ENCODE data around the gene MYMK.
A peak's percentile ranks its signal among the peaks of the same experiment; 100 is the strongest.

Gene MYMK, protein sequence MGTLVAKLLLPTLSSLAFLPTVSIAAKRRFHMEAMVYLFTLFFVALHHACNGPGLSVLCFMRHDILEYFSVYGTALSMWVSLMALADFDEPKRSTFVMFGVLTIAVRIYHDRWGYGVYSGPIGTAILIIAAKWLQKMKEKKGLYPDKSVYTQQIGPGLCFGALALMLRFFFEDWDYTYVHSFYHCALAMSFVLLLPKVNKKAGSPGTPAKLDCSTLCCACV

DNA sequence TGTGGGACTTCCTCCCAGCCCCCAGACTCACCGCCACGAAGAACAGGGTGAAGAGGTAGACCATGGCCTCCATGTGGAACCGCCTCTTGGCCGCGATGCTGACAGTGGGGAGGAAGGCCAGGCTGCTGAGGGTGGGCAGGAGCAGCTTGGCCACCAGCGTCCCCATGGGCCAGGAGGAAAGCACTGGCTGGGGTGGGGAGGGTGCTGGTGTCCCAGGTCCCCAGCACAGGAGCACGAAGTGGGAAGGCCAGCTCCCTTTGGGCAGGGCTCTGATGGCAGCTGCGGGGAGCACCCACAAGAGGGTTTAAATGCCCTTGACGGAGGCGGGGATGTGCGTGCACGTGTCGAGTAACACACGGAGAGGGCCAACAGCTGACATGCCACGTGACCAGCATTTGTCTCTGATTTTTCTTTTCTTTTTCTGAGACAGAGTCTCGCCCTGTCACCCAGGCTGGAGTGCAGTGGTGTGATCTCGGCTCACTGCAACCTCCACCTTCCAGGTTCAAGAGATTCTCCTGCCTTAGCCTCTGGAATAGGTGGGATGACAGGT lies at the start of gene MYMK:
TSS of gene MYMK (minus strand) at position 281 of the 550 bp plus-strand sequence. CDS start at position 166, 115 bp downstream.
- peaks cover 34% of the 10 kb centered on the region for H3K4me1 ChIP-seq (ENCODE audit: control insufficient read depth, insufficient read depth, low read length)
- no peaks in the 10 kb centered on the region for H3K36me3 ChIP-seq (ENCODE audit: control insufficient read depth in 2 of 2, insufficient read depth in 2 of 2, low read length in 2 of 2)
- H3K9ac ChIP-seq (ENCODE audit: low read length in 2 of 2): no peak within 1 kb of the TSS
- peaks cover 0 to 2% of the 10 kb centered on the region in 2 donors for H3K27me3 ChIP-seq (ENCODE audit: control insufficient read depth in 1 of 2, insufficient read depth in 2 of 2, low read length in 2 of 2)
- no peak within 1 kb of the TSS for H3K27ac ChIP-seq (ENCODE audit: low read length)
- H3K9me3 ChIP-seq (ENCODE audit: control insufficient read depth in 2 of 2, low read length in 2 of 2): no peaks in the 10 kb centered on the region
- no peak within 1 kb of the TSS for H3K4me3 ChIP-seq (ENCODE audit: low read length in 2 of 2)

DNA sequence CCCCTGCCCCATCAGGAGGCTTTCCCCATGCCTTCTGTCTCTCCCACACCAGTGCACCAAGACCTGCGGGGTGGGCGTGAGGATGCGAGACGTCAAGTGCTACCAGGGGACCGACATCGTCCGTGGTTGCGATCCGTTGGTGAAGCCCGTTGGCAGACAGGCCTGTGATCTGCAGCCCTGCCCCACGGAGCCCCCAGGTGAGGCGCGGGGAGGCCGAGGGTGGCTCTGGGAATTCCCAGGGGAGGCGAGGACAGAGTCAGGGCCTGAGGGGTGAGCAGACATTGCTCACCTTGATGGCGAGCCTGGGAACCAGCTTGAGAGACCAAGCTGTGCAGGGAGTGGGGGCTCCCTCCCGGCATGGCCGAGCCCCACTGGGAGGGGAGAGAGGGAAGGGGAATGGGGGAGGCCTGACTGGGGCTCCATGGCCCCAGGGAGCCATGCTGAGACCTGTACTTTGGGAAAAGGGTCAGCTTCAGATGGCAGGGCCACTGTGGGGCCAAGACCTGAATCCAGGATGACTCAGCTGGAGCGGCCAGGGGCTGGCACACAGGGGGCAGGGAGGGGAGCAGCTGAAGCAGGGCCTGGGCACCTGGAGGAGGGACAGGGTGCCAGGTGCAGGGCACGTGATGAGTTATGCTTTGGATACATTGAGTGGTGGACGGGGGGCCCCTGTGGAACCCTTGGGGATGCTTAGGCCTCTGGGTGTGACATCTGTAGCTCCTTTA lies 49.2 kb upstream of the MYMK start:
- Histone ChIP-seq H3K27ac (ENCODE audit: low read length) (no peak overlapping the region), H3K4me1 (ENCODE audit: control insufficient read depth, insufficient read depth, low read length) (peaks cover 19% of the 10 kb centered on the region), H3K27me3 (ENCODE audit: control insufficient read depth in 1 of 2, insufficient read depth in 2 of 2, low read length in 2 of 2) (peaks cover 0 to 7% of the 10 kb centered on the region in 2 donors), H3K4me3 (ENCODE audit: low read length in 2 of 2) (no peak overlapping the region), H3K36me3 (ENCODE audit: control insufficient read depth in 2 of 2, insufficient read depth in 2 of 2, low read length in 2 of 2) (no peaks in the 10 kb centered on the region), H3K9ac (ENCODE audit: low read length in 2 of 2) (no peak overlapping the region), H3K9me3 (ENCODE audit: control insufficient read depth in 2 of 2, low read length in 2 of 2) (no peaks in the 10 kb centered on the region)

DNA sequence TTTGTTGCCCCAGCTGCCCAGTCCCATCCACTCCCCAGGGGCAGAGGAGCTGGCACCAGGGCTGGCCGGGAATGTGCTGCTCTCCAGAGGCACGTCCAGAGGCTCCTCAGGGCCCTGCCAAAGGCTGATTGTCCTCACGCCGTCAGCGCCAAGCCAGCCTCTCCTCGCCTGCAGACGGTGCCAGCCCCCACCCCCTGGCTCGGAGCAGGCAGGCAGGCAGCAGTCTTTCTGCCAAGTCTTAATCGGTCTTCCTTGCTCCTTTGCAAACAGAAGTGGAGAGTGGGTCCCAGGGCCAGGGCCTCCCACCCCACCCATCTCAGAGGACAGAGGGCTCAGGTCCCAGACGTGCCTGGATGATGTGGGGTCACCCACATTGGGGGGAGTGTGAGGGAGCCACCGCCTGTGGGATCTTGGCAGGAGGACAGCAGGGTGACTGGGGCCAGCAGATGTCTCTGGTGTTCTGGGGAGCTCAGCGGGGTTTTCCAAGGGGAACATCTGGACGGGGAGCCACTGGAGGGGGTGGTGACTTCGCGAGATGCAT lies 48.1 kb upstream of the MYMK start:
- peak overlapping the region in 1 of 2 donors; percentile 35 for H3K4me3 ChIP-seq (ENCODE audit: low read length in 2 of 2)
- H3K9ac ChIP-seq (ENCODE audit: low read length in 2 of 2): no peak overlapping the region
- H3K27me3 ChIP-seq (ENCODE audit: control insufficient read depth in 1 of 2, insufficient read depth in 2 of 2, low read length in 2 of 2): peaks cover 0 to 6% of the 10 kb centered on the region in 2 donors
- H3K36me3 ChIP-seq (ENCODE audit: control insufficient read depth in 2 of 2, insufficient read depth in 2 of 2, low read length in 2 of 2): no peaks in the 10 kb centered on the region
- H3K27ac ChIP-seq (ENCODE audit: low read length): no peak overlapping the region
- no peaks in the 10 kb centered on the region for H3K9me3 ChIP-seq (ENCODE audit: control insufficient read depth in 2 of 2, low read length in 2 of 2)
- H3K4me1 ChIP-seq (ENCODE audit: control insufficient read depth, insufficient read depth, low read length): peaks cover 19% of the 10 kb centered on the region

DNA sequence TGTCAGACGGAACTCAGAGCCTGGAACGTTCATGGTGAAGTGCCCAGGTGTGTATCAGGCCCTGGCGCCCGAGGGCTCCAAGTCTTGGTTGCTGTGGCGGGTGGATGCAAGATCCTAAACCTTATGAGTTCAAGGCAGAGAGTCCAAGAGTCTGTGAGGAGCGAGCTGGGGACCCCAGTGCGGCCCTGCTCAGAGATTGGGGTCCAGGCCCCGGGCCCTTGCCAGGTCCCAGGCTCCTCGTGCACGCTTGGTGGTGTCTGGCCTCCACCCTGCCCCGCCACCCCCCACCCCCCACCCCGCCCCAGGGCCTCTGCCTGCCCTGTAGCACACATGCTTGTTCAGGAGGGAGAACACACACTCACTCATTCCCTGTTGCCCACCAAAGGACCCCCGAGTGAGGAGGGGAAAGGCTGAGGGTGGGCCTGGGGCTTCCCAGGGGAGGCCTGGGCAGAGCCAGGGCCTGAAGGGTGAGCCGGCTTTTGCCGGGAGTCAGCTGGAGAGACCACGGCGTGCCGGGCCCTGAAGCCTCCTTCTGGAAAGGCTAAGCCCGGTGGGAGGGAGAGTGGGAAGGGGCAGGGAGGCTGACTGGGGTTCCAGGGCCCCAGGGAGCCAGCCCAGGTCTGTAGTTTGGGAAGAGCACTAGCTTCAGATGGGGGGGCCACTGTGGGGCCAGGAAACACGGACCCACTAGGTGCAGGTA lies 47.3 kb upstream of the MYMK start:
- Histone ChIP-seq H3K27me3 (ENCODE audit: control insufficient read depth in 1 of 2, insufficient read depth in 2 of 2, low read length in 2 of 2) (peaks cover 0 to 3% of the 10 kb centered on the region in 2 donors), H3K4me1 (ENCODE audit: control insufficient read depth, insufficient read depth, low read length) (peaks cover 19% of the 10 kb centered on the region), H3K9me3 (ENCODE audit: control insufficient read depth in 2 of 2, low read length in 2 of 2) (no peaks in the 10 kb centered on the region), H3K9ac (ENCODE audit: low read length in 2 of 2) (no peak overlapping the region), H3K27ac (ENCODE audit: low read length) (no peak overlapping the region), H3K36me3 (ENCODE audit: control insufficient read depth in 2 of 2, insufficient read depth in 2 of 2, low read length in 2 of 2) (no peaks in the 10 kb centered on the region), H3K4me3 (ENCODE audit: low read length in 2 of 2) (no peak overlapping the region)

DNA sequence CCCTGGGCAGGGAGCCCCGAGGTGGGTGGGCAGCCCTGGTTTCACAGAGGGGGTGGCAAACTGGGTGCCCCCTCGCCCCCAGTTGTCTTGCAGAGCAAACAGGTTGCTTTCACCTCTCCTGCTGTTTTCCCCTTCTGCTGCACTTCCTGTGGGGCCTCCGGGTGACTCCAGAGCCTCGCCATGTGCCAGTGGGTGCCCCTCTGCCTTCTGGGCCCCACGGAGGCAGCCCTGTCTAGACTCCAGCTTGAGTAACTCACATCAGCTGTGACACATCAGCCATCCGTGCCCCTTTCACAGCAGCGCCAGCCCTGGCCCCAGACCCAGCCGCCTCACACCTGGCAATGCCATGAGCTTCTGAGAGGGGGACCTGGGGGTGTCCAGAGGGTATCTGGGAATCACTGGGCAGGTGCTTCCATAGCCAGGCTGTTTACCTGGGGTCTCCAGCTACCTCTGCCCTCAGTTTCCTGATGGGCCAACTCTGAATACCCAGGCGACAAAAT lies 46.7 kb upstream of the MYMK start:
- H3K27ac ChIP-seq (ENCODE audit: low read length): no peak overlapping the region
- peaks cover 0 to under 1% of the 10 kb centered on the region in 2 donors for H3K27me3 ChIP-seq (ENCODE audit: control insufficient read depth in 1 of 2, insufficient read depth in 2 of 2, low read length in 2 of 2)
- peaks cover 15% of the 10 kb centered on the region for H3K4me1 ChIP-seq (ENCODE audit: control insufficient read depth, insufficient read depth, low read length)
- H3K9ac ChIP-seq (ENCODE audit: low read length in 2 of 2): no peak overlapping the region
- H3K9me3 ChIP-seq (ENCODE audit: control insufficient read depth in 2 of 2, low read length in 2 of 2): no peaks in the 10 kb centered on the region
- H3K4me3 ChIP-seq (ENCODE audit: low read length in 2 of 2): no peak overlapping the region
- H3K36me3 ChIP-seq (ENCODE audit: control insufficient read depth in 2 of 2, insufficient read depth in 2 of 2, low read length in 2 of 2): no peaks in the 10 kb centered on the region

DNA sequence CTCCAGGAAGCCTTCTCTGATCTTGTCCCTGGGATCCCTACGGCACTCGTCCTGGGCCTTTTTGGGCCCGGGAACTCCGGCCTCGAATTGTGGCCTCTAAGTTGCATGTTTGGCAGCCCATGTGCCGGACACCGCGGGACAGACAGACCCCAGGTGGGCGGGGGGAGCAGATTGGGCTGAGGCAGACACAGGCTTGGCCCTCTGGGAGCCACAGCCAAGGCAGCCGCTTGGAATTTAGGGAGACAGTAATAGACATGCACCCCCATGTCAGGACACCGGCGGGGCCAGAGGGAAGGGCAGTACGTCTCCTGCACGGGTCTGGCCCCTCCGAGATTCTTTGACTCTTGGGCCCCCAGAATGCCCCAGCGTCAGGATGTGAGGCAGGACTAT lies 45.9 kb upstream of the MYMK start:
- no peak overlapping the region for H3K27ac ChIP-seq (ENCODE audit: low read length)
- H3K4me1 ChIP-seq (ENCODE audit: control insufficient read depth, insufficient read depth, low read length): peaks cover 18% of the 10 kb centered on the region

DNA sequence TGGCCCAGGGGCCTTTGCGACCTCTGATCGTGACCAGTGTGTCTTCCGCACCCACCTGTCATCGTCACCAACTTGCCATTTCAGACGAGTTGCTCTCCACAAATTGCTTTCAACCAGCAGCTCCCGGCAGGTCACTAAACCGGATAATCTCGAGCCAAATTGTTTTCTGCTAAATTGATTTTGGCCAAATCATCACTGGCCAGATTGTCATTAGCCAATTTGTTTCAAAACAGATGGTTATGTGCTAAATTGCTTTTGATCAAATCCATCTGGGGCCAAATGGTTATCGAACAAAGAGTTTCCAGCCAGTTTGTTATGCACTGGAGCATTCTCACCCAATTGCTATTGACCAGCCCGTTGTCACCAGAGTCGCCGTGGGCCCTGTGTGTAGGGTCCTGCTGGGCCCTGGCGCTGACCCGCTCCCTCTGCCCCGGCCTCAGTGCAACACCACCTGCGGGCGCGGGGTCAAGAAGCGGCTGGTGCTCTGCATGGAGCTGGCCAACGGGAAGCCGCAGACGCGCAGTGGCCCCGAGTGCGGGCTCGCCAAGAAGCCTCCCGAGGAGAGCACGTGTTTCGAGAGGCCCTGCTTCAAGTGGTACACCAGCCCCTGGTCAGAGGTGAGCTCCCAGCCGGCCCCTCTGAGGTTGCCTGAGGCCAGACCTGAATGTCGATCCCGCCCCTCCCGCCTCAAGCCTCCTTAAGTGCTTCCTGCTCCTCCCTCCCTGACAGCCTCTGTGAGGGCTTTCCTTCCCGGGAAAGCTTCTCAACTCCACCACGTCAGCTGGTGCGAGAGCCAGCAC lies 45.3 kb upstream of the MYMK start:
- Histone ChIP-seq H3K9me3 (ENCODE audit: control insufficient read depth in 2 of 2, low read length in 2 of 2) (no peaks in the 10 kb centered on the region), H3K27ac (ENCODE audit: low read length) (no peak overlapping the region), H3K4me1 (ENCODE audit: control insufficient read depth, insufficient read depth, low read length) (peaks cover 24% of the 10 kb centered on the region), H3K4me3 (ENCODE audit: low read length in 2 of 2) (no peak overlapping the region), H3K36me3 (ENCODE audit: control insufficient read depth in 2 of 2, insufficient read depth in 2 of 2, low read length in 2 of 2) (no peaks in the 10 kb centered on the region), H3K27me3 (ENCODE audit: control insufficient read depth in 1 of 2, insufficient read depth in 2 of 2, low read length in 2 of 2) (no peaks in the 10 kb centered on the region), H3K9ac (ENCODE audit: low read length in 2 of 2) (no peak overlapping the region)

More for the DNA sequence above, 45.9 kb upstream of the MYMK start:
- no peaks in the 10 kb centered on the region for H3K9me3 ChIP-seq (ENCODE audit: control insufficient read depth in 2 of 2, low read length in 2 of 2)
- no peak overlapping the region for H3K9ac ChIP-seq (ENCODE audit: low read length in 2 of 2)
- no peaks in the 10 kb centered on the region for H3K36me3 ChIP-seq (ENCODE audit: control insufficient read depth in 2 of 2, insufficient read depth in 2 of 2, low read length in 2 of 2)
- H3K4me3 ChIP-seq (ENCODE audit: low read length in 2 of 2): no peak overlapping the region
- H3K27me3 ChIP-seq (ENCODE audit: control insufficient read depth in 1 of 2, insufficient read depth in 2 of 2, low read length in 2 of 2): no peaks in the 10 kb centered on the region

DNA sequence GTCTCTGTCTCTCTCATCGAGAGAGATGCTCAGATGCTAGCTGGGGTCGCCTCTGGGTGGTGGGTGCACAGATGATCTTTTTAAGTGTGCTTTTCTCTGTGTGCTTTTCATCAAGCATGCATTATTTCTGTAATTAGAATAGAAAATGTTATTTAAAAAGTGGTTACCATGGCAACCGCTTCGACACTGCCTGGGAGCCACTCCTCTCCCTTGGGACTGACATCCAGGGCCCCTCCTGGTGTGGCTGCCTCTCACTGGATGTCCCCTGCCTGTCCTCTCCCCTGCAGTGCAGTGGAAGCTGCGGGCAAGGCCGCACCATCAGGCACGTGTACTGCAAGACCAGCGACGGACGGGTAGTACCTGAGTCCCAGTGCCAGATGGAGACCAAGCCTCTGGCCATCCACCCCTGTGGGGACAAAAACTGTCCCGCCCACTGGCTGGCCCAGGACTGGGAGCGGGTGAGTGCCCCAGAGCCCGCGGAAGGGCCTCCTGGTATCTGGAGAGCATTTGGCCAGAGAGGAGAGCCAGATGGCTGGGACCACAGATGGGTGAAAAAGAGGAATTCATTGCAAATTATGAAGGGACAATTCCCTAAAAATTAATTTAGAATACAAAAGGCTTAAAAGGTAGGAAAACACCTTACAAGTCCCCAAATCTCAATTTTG lies 44.5 kb upstream of the MYMK start:
- Histone ChIP-seq H3K27me3 (ENCODE audit: control insufficient read depth in 1 of 2, insufficient read depth in 2 of 2, low read length in 2 of 2) (no peaks in the 10 kb centered on the region), H3K4me1 (ENCODE audit: control insufficient read depth, insufficient read depth, low read length) (peaks cover 29% of the 10 kb centered on the region), H3K36me3 (ENCODE audit: control insufficient read depth in 2 of 2, insufficient read depth in 2 of 2, low read length in 2 of 2) (no peaks in the 10 kb centered on the region), H3K9ac (ENCODE audit: low read length in 2 of 2) (no peak overlapping the region), H3K9me3 (ENCODE audit: control insufficient read depth in 2 of 2, low read length in 2 of 2) (no peaks in the 10 kb centered on the region), H3K27ac (ENCODE audit: low read length) (no peak overlapping the region), H3K4me3 (ENCODE audit: low read length in 2 of 2) (no peak overlapping the region)

DNA sequence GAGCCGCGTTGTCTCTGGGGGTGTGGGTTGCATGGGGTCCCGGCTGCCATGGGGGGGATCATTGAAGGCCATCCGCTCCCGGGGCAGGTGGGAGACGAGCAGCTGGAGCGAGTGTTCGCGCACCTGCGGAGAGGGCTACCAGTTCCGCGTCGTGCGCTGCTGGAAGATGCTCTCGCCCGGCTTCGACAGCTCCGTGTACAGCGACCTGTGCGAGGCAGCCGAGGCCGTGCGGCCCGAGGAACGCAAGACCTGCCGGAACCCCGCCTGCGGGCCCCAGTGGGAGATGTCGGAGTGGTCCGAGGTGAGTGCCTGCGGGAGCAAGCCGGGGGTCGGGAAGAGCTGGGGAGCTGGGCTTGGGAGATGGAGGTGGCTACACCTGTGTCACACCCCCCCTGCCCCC lies 43.4 kb upstream of the MYMK start:
- H3K9ac ChIP-seq (ENCODE audit: low read length in 2 of 2): no peak overlapping the region
- no peaks in the 10 kb centered on the region for H3K36me3 ChIP-seq (ENCODE audit: control insufficient read depth in 2 of 2, insufficient read depth in 2 of 2, low read length in 2 of 2)
- no peak overlapping the region for H3K4me3 ChIP-seq (ENCODE audit: low read length in 2 of 2)
- peaks cover 0 to under 1% of the 10 kb centered on the region in 2 donors for H3K27me3 ChIP-seq (ENCODE audit: control insufficient read depth in 1 of 2, insufficient read depth in 2 of 2, low read length in 2 of 2)
- peaks cover 29% of the 10 kb centered on the region for H3K4me1 ChIP-seq (ENCODE audit: control insufficient read depth, insufficient read depth, low read length)
- no peaks in the 10 kb centered on the region for H3K9me3 ChIP-seq (ENCODE audit: control insufficient read depth in 2 of 2, low read length in 2 of 2)
- no peak overlapping the region for H3K27ac ChIP-seq (ENCODE audit: low read length)
